OCI-LY7 (cell line): ENCODE measurements around the gene C16orf74.

ENCODE experiments used
- CTCF ChIP-seq: fragments of 200-600 bp; sonication (generic); conservative IDR thresholded peaks from 2 replicates; pipeline ENCODE4 v1.5.1; 2014; ENCODE audit warnings: mild to moderate bottlenecking, antibody characterized with exemption, low read length, moderate library complexity, mixed read lengths
- EZH2phosphoT487 ChIP-seq: fragments of 200-600 bp; sonication (generic); IDR thresholded peaks from 2 replicates; pipeline ENCODE4 v1.6.1; 2018; ENCODE audit warnings: low read depth, borderline replicate concordance, mild to moderate bottlenecking, mixed run types, antibody characterized with exemption, low read length, moderate library complexity, mixed read lengths

DNA sequence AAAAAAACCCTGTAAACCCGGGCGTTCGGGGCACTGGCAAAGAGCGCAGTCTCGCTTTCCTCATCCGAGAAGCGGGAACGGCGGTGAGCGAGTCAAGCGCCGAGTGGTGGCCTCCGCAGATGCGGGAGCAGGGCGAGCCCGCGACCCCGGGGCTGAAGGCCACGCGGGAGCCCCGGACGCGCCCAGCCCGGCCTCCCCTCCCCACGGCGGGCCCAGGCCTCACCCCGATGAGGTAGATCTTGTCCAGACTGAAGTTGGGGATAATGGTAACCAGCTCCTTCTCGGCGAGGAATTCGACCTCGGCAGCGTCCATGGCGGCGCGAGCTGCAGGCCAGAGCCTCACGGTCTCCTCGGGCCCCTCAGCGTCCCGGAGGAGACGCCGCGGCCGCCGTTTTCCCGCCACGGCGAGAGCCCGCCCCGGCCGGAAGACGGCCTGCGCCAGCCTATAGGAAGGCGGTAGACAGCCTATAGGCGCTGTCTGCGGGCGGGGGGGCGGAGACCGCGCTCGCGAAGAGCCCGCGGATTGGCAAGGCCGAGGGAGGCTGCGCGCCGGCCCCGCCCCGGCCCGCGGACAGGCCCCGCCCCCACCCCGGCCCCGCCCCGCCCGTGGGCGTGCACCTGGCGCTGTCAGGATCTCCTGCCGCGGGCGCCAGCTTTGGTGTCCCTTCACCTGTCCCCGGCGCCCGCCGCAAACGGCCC, 62.2 kb downstream of the C16orf74 start, which contains the start of gene GINS2:
- no peak for TF ChIP-seq CTCF
- TF ChIP-seq EZH2phosphoT487: no peak
